HG02884 (cell line): ENCODE data around the gene PTPN6.

Experiments
- ATAC-seq: cut with Tn5 transposase; IDR thresholded peaks from one replicate; pipeline ENCODE4 v1.9.1; 2021; ENCODE audit warnings: mild to moderate bottlenecking, moderate library complexity; ENCODE audit not compliant: unreplicated experiment

Gene PTPN6

GRCh38 chr12:6965026-6965661, 14.0 kb downstream of the PTPN6 start:
- ATAC-seq = no peak

- no peak for ATAC-seq
These were observed 14.6 kb downstream of the PTPN6 start for GRCh38 chr12:6965714-6966113.

- ATAC-seq = no peak
These were observed 15.2 kb downstream of the PTPN6 start for GRCh38 chr12:6966351-6966750.

- no peak for ATAC-seq
These were observed 16.5 kb downstream of the PTPN6 start for GRCh38 chr12:6967651-6968100.

- no peak for ATAC-seq
These were observed 17.3 kb downstream of the PTPN6 start for GRCh38 chr12:6968426-6968825.

GRCh38 chr12:6970096-6970527, 19.0 kb downstream of the PTPN6 start:
- ATAC-seq = peak; percentile 18

GRCh38 chr12:6974180-6974579, 23.0 kb downstream of the PTPN6 start:
- ATAC-seq = no peak

GRCh38 chr12:6975297-6976032, 24.3 kb downstream of the PTPN6 start:
- no peak for ATAC-seq

- ATAC-seq = no peak
These were observed 26.5 kb downstream of the PTPN6 start for GRCh38 chr12:6977653-6978052.

GRCh38 chr12:6978188-6978587, 27.0 kb downstream of the PTPN6 start:
- ATAC-seq = no peak

GRCh38 chr12:6978611-6979011, 27.5 kb downstream of the PTPN6 start:
- no peak for ATAC-seq

GRCh38 chr12:6979021-6979420, 27.9 kb downstream of the PTPN6 start:
- no peak for ATAC-seq

GRCh38 chr12:6979453-6979852, 28.3 kb downstream of the PTPN6 start:
- no peak for ATAC-seq

- ATAC-seq = no peak
These were observed 28.9 kb downstream of the PTPN6 start for GRCh38 chr12:6980075-6980474.

GRCh38 chr12:6980740-6981139, 29.6 kb downstream of the PTPN6 start:
- no peak for ATAC-seq

GRCh38 chr12:6981152-6982052, 30.2 kb downstream of the PTPN6 start:
- ATAC-seq = no peak

- no peak for ATAC-seq
These were observed 31.4 kb downstream of the PTPN6 start for GRCh38 chr12:6982532-6982931.

- no peak for ATAC-seq
These were observed 36.9 kb downstream of the PTPN6 start for GRCh38 chr12:6987956-6988553.

- no peak for ATAC-seq
These were observed 44.9 kb downstream of the PTPN6 start for GRCh38 chr12:6996040-6996441.

- no peak for ATAC-seq
These were observed 47.7 kb downstream of the PTPN6 start for GRCh38 chr12:6998715-6999451.
